GM23338 (cell line): ENCODE results near the gene DZIP1. TPM values are rescaled to one million over a fixed set of nuclear protein-coding genes. Genes with fewer than 3 reads are reported as not detected.

Experiments
- ATAC-seq: fragments of 200-7000 bp; cut with Tn5 transposase; 3 replicates; pipeline ENCODE4 v1.9.1; 2020
- DNase-seq: peaks from one replicate; pipeline ENCODE4 v3.0.0-alpha.2; 2015; ENCODE audit warnings: low spot score
- H2AFZ ChIP-seq: fragments of 200-600 bp; sonication (generic); 2 replicates; pipeline ENCODE4 v1.8.0; 2016; ENCODE audit warnings: antibody characterized with exemption, mild to moderate bottlenecking, moderate library complexity
- H3F3A ChIP-seq: fragments of 200-600 bp; sonication (generic); replicated peaks from 2 replicates; pipeline ENCODE4 v1.8.0; 2017; ENCODE audit warnings: antibody characterized with exemption, mixed run types, low read depth
- H3K27ac ChIP-seq: fragments of 200-600 bp; sonication (generic); 2 replicates; pipeline ENCODE4 v1.6.1; 2016; ENCODE audit warnings: low read depth
- H3K27me3 ChIP-seq: fragments of 200-600 bp; sonication (generic); 2 replicates; pipeline ENCODE4 v1.8.0; 2016; ENCODE audit warnings: mild to moderate bottlenecking, mixed run types, moderate library complexity; ENCODE audit not compliant: insufficient read depth
- H3K36me3 ChIP-seq: fragments of 200-600 bp; sonication (generic); 2 replicates; pipeline ENCODE4 v1.8.0; 2016; ENCODE audit warnings: mild to moderate bottlenecking; ENCODE audit not compliant: insufficient read depth
- H3K4me1 ChIP-seq: fragments of 200-600 bp; sonication (generic); 2 replicates; pipeline ENCODE4 v1.8.0; 2016; ENCODE audit warnings: mild to moderate bottlenecking, moderate library complexity; ENCODE audit not compliant: insufficient read depth
- H3K4me2 ChIP-seq: fragments of 200-600 bp; sonication (generic); 2 replicates; pipeline ENCODE4 v1.7.1; 2017; ENCODE audit warnings: mixed run types
- H3K4me3 ChIP-seq: fragments of 200-600 bp; sonication (generic); 2 replicates; pipeline ENCODE4 v1.6.1; 2016; ENCODE audit warnings: mixed run types
- H3K79me2 ChIP-seq: fragments of 200-600 bp; sonication (generic); replicated peaks from 2 replicates; pipeline ENCODE4 v1.8.0; 2017; ENCODE audit warnings: mild to moderate bottlenecking; ENCODE audit not compliant: insufficient read depth
- H3K9me2 ChIP-seq: fragments of 200-600 bp; sonication (generic); 2 replicates; pipeline ENCODE4 v1.8.0; 2017; ENCODE audit not compliant: insufficient read depth
- H4K20me1 ChIP-seq: fragments of 200-600 bp; sonication (generic); replicated peaks from 2 replicates; pipeline ENCODE4 v1.8.0; 2017; ENCODE audit warnings: mild to moderate bottlenecking; ENCODE audit not compliant: insufficient read depth
- H3K27ac Mint-ChIP-seq: 2 replicates; pipeline ENCODE4 v1.8.0; 2020; ENCODE audit warnings: inconsistent platforms, mild to moderate bottlenecking, moderate library complexity, mixed read lengths
- H3K27me3 Mint-ChIP-seq: 3 replicates; pipeline ENCODE4 v1.8.0; 2022; ENCODE audit warnings: low read depth, mild to moderate bottlenecking, moderate library complexity, mixed read lengths, inconsistent platforms; ENCODE audit not compliant: insufficient read depth, poor library complexity
- H3K36me3 Mint-ChIP-seq: 3 replicates; pipeline ENCODE4 v1.8.0; 2021; ENCODE audit warnings: low read depth, mild to moderate bottlenecking, inconsistent platforms, moderate library complexity, mixed read lengths
- H3K4me1 Mint-ChIP-seq: 3 replicates; pipeline ENCODE4 v1.8.0; 2020; ENCODE audit warnings: mild to moderate bottlenecking, inconsistent platforms, mixed read lengths
- H3K4me3 Mint-ChIP-seq: 3 replicates; pipeline ENCODE4 v1.8.0; 2021; ENCODE audit warnings: moderate library complexity, mild to moderate bottlenecking, inconsistent platforms, mixed read lengths
- H3K9me3 Mint-ChIP-seq: 3 replicates; pipeline ENCODE4 v1.8.0; 2020; ENCODE audit warnings: moderate library complexity, mild to moderate bottlenecking, inconsistent platforms, mixed read lengths
- CREB1 ChIP-seq: fragments of 250-450 bp; sonication (Bioruptor Pico); IDR thresholded peaks from 2 replicates; pipeline ENCODE4 v1.5.0; 2020; ENCODE audit warnings: low read depth, mild to moderate bottlenecking, moderate library complexity
- EZH2 ChIP-seq: fragments of 200-600 bp; sonication (generic); IDR thresholded peaks from one replicate; pipeline ENCODE4 v1.8.0; 2017; ENCODE audit warnings: antibody characterized with exemption, mild to moderate bottlenecking, low read depth; ENCODE audit not compliant: unreplicated experiment
- EZH2phosphoT487 ChIP-seq: fragments of 200-600 bp; sonication (generic); IDR thresholded peaks from one replicate; pipeline ENCODE4 v1.8.1; 2018; ENCODE audit warnings: antibody characterized with exemption; ENCODE audit not compliant: unreplicated experiment
- NANOG ChIP-seq: IDR thresholded peaks from 2 replicates; pipeline ENCODE4 v1.6.1; 2016; ENCODE audit warnings: antibody characterized with exemption, borderline replicate concordance
- STAT1 ChIP-seq: IDR thresholded peaks from one replicate; pipeline ENCODE4 v1.6.1; 2016; ENCODE audit warnings: antibody characterized with exemption; ENCODE audit not compliant: unreplicated experiment
- polyA plus RNA-seq: library from polyadenylated mRNA; unstranded; fragments of >200 nt; fragmentation: Nextera tagmentation; extraction: Ambion mirVana; gene quantifications from 2 replicates; pipeline ENCODE4 v1.2.1, GENCODE V29; 2016
- total RNA-seq: library from RNA; depleted of rRNA; stranded (reverse); fragments of >200 nt; shearing (Covaris generic); gene quantifications from 2 replicates; pipeline ENCODE4 v1.2.3, GENCODE V29; 2014
- TF ChIP-seq, protein P1 (sequence below): IDR thresholded peaks from 2 replicates; pipeline ENCODE4 v1.6.1; 2016; ENCODE audit warnings: antibody characterized with exemption
- TF ChIP-seq, protein P2 (sequence below): IDR thresholded peaks from one replicate; pipeline ENCODE4 v1.6.1; 2018; ENCODE audit warnings: antibody characterized with exemption; ENCODE audit not compliant: unreplicated experiment
- TF ChIP-seq, protein P3 (sequence below): fragments of 250-450 bp; sonication (Bioruptor Pico); IDR thresholded peaks from 2 replicates; pipeline ENCODE4 v1.5.0; 2020; ENCODE audit warnings: mild to moderate bottlenecking, moderate library complexity

Gene DZIP1
- total and polyA plus RNA-seq, 2 experiments from 2014 or later, result 10.6 to 24.2 TPM

- Histone ChIP-seq H3K4me2 (peak overlapping the region; percentile 30; the same call in 1 of the 2 replicates), H3K27me3 (no peaks in the 10 kb centered on the region), H3K36me3 (no peaks in the 10 kb centered on the region), H3K4me1 (peaks cover 23% of the 10 kb centered on the region), H3K9me2 (no peaks in the 10 kb centered on the region), H4K20me1 (no peaks in the 10 kb centered on the region), H3F3A (no peaks in the 10 kb centered on the region), H3K27ac (no peak overlapping the region), H2AFZ (no peak overlapping the region), H3K4me3 (no peak overlapping the region), H3K79me2 (peaks cover 22% of the 10 kb centered on the region)
- Mint-ChIP-seq H3K4me1 (peaks cover 31% of the 10 kb centered on the region), H3K27ac (no peak overlapping the region), H3K27me3 (no peaks in the 10 kb centered on the region), H3K4me3 (no peak overlapping the region), H3K9me3 (no peaks in the 10 kb centered on the region), H3K36me3 (no peaks in the 10 kb centered on the region; the same call in 2 of the 3 replicates)
- ATAC-seq, result no peak
- TF ChIP-seq, protein P1, sequence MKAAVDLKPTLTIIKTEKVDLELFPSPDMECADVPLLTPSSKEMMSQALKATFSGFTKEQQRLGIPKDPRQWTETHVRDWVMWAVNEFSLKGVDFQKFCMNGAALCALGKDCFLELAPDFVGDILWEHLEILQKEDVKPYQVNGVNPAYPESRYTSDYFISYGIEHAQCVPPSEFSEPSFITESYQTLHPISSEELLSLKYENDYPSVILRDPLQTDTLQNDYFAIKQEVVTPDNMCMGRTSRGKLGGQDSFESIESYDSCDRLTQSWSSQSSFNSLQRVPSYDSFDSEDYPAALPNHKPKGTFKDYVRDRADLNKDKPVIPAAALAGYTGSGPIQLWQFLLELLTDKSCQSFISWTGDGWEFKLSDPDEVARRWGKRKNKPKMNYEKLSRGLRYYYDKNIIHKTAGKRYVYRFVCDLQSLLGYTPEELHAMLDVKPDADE, result no peak
- TF ChIP-seq CREB1 (CRISPR knock-in tag) (no peak), NANOG (no peak), STAT1 (no peak), EZH2 (no peak), EZH2phosphoT487 (no peak)
- TF ChIP-seq, protein P2, sequence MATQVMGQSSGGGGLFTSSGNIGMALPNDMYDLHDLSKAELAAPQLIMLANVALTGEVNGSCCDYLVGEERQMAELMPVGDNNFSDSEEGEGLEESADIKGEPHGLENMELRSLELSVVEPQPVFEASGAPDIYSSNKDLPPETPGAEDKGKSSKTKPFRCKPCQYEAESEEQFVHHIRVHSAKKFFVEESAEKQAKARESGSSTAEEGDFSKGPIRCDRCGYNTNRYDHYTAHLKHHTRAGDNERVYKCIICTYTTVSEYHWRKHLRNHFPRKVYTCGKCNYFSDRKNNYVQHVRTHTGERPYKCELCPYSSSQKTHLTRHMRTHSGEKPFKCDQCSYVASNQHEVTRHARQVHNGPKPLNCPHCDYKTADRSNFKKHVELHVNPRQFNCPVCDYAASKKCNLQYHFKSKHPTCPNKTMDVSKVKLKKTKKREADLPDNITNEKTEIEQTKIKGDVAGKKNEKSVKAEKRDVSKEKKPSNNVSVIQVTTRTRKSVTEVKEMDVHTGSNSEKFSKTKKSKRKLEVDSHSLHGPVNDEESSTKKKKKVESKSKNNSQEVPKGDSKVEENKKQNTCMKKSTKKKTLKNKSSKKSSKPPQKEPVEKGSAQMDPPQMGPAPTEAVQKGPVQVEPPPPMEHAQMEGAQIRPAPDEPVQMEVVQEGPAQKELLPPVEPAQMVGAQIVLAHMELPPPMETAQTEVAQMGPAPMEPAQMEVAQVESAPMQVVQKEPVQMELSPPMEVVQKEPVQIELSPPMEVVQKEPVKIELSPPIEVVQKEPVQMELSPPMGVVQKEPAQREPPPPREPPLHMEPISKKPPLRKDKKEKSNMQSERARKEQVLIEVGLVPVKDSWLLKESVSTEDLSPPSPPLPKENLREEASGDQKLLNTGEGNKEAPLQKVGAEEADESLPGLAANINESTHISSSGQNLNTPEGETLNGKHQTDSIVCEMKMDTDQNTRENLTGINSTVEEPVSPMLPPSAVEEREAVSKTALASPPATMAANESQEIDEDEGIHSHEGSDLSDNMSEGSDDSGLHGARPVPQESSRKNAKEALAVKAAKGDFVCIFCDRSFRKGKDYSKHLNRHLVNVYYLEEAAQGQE, result no peak
- TF ChIP-seq, protein P3, sequence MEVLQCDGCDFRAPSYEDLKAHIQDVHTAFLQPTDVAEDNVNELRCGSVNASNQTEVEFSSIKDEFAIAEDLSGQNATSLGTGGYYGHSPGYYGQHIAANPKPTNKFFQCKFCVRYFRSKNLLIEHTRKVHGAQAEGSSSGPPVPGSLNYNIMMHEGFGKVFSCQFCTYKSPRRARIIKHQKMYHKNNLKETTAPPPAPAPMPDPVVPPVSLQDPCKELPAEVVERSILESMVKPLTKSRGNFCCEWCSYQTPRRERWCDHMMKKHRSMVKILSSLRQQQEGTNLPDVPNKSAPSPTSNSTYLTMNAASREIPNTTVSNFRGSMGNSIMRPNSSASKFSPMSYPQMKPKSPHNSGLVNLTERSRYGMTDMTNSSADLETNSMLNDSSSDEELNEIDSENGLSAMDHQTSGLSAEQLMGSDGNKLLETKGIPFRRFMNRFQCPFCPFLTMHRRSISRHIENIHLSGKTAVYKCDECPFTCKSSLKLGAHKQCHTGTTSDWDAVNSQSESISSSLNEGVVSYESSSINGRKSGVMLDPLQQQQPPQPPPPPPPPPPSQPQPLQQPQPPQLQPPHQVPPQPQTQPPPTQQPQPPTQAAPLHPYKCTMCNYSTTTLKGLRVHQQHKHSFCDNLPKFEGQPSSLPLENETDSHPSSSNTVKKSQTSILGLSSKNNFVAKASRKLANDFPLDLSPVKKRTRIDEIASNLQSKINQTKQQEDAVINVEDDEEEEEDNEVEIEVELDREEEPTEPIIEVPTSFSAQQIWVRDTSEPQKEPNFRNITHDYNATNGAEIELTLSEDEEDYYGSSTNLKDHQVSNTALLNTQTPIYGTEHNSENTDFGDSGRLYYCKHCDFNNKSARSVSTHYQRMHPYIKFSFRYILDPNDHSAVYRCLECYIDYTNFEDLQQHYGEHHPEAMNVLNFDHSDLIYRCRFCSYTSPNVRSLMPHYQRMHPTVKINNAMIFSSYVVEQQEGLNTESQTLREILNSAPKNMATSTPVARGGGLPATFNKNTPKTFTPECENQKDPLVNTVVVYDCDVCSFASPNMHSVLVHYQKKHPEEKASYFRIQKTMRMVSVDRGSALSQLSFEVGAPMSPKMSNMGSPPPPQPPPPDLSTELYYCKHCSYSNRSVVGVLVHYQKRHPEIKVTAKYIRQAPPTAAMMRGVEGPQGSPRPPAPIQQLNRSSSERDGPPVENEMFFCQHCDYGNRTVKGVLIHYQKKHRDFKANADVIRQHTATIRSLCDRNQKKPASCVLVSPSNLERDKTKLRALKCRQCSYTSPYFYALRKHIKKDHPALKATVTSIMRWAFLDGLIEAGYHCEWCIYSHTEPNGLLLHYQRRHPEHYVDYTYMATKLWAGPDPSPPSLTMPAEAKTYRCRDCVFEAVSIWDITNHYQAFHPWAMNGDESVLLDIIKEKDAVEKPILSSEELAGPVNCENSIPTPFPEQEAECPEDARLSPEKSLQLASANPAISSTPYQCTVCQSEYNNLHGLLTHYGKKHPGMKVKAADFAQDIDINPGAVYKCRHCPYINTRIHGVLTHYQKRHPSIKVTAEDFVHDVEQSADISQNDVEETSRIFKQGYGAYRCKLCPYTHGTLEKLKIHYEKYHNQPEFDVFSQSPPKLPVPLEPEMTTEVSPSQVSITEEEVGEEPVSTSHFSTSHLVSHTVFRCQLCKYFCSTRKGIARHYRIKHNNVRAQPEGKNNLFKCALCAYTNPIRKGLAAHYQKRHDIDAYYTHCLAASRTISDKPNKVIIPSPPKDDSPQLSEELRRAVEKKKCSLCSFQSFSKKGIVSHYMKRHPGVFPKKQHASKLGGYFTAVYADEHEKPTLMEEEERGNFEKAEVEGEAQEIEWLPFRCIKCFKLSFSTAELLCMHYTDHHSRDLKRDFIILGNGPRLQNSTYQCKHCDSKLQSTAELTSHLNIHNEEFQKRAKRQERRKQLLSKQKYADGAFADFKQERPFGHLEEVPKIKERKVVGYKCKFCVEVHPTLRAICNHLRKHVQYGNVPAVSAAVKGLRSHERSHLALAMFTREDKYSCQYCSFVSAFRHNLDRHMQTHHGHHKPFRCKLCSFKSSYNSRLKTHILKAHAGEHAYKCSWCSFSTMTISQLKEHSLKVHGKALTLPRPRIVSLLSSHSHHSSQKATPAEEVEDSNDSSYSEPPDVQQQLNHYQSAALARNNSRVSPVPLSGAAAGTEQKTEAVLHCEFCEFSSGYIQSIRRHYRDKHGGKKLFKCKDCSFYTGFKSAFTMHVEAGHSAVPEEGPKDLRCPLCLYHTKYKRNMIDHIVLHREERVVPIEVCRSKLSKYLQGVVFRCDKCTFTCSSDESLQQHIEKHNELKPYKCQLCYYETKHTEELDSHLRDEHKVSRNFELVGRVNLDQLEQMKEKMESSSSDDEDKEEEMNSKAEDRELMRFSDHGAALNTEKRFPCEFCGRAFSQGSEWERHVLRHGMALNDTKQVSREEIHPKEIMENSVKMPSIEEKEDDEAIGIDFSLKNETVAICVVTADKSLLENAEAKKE (CRISPR knock-in tag), result no peak
- DNase-seq, result no peak
Observed at GRCh38 chr13:95557013-95557412, 87.5 kb downstream of the DZIP1 start.
